ENCODE measurements around the gene WDR27. TPM values are rescaled to one million over a fixed set of nuclear protein-coding genes. Genes with fewer than 3 reads are reported as not detected.

The WDR27 gene
- total RNA-seq, 2 experiments from 2014 or later: 77.2 to 108 TPM

GRCh38 chr6:169657284-169657610, 44.6 kb downstream of the WDR27 start:
- ChIA-PET POLR2A (no interaction called here), CTCF (ENCODE audit: unreplicated experiment) (no interaction called here)
- TF ChIP-seq EZH2phosphoT487 (IDR thresholded peaks at IDR 0.05; ENCODE audit: borderline replicate concordance, low read depth, low read length): no peak
- TF ChIP-seq CTCF (conservative IDR thresholded peaks at IDR 0.05; ENCODE audit: low read length): no peak

GRCh38 chr6:169656546-169657283, 45.1 kb downstream of the WDR27 start:
- ChIA-PET CTCF (ENCODE audit: unreplicated experiment) (no interaction called here), POLR2A (no interaction called here)
- intact Hi-C loops (cut with micrococcal nuclease; ENCODE audit: unreplicated experiment): no loop called here
- no peaks in the 10 kb centered on the region for H3K9me3 ChIP-seq (ENCODE audit: low read length)
- H3K4me2 ChIP-seq (ENCODE audit: low read length): no peak overlapping the region
- peaks cover 72% of the 10 kb centered on the region for H3K36me3 ChIP-seq (ENCODE audit: insufficient read depth, low read length)
- no peaks in the 10 kb centered on the region for H3K79me2 ChIP-seq (ENCODE audit: insufficient read depth, low read depth, low read length)
- no peaks in the 10 kb centered on the region for H3K4me1 ChIP-seq (ENCODE audit: insufficient read depth, low read length, poor library complexity, severe bottlenecking)
- H4K20me1 ChIP-seq (ENCODE audit: insufficient read depth, low read length): no peaks in the 10 kb centered on the region
- no peak overlapping the region for H2AFZ ChIP-seq (ENCODE audit: low read length)
- TF ChIP-seq EZH2phosphoT487 (IDR thresholded peaks at IDR 0.05; ENCODE audit: borderline replicate concordance, low read depth, low read length) (no peak), CTCF (conservative IDR thresholded peaks at IDR 0.05; ENCODE audit: low read length) (no peak)
- no peak overlapping the region for H3K27ac ChIP-seq (ENCODE audit: low read depth, low read length, poor library complexity, severe bottlenecking)
- BruUV-seq (replicated peaks): no TSS peak
- DNase-seq (ENCODE audit: low spot score): no peak
- no peak overlapping the region for H3K4me3 ChIP-seq (ENCODE audit: low read depth, low read length, poor library complexity, severe bottlenecking)
- no peaks in the 10 kb centered on the region for H3K9me2 ChIP-seq (ENCODE audit: insufficient read depth, low read length)

More at GRCh38 chr6:169657284-169657610, 44.6 kb downstream of the WDR27 start:
- Histone ChIP-seq H4K20me1 (ENCODE audit: insufficient read depth, low read length) (no peaks in the 10 kb centered on the region), H3K9me3 (ENCODE audit: low read length) (no peaks in the 10 kb centered on the region), H3K79me2 (ENCODE audit: insufficient read depth, low read depth, low read length) (no peaks in the 10 kb centered on the region), H3K4me1 (ENCODE audit: insufficient read depth, low read length, poor library complexity, severe bottlenecking) (no peaks in the 10 kb centered on the region), H3K9me2 (ENCODE audit: insufficient read depth, low read length) (no peaks in the 10 kb centered on the region), H3K4me2 (ENCODE audit: low read length) (no peak overlapping the region), H2AFZ (ENCODE audit: low read length) (no peak overlapping the region), H3K4me3 (ENCODE audit: low read depth, low read length, poor library complexity, severe bottlenecking) (no peak overlapping the region), H3K27ac (ENCODE audit: low read depth, low read length, poor library complexity, severe bottlenecking) (no peak overlapping the region), H3K36me3 (ENCODE audit: insufficient read depth, low read length) (peaks cover 78% of the 10 kb centered on the region)
- intact Hi-C loops (cut with micrococcal nuclease; ENCODE audit: unreplicated experiment): no loop called here
- BruUV-seq (replicated peaks): no TSS peak
- DNase-seq (ENCODE audit: low spot score): no peak

GRCh38 chr6:169654598-169655391, 47.0 kb downstream of the WDR27 start:
- Histone ChIP-seq H3K36me3 (ENCODE audit: insufficient read depth, low read length) (peaks cover 66% of the 10 kb centered on the region), H2AFZ (ENCODE audit: low read length) (no peak overlapping the region; the same call in 1 of the 2 replicates), H3K27ac (ENCODE audit: low read depth, low read length, poor library complexity, severe bottlenecking) (no peak overlapping the region), H3K9me3 (ENCODE audit: low read length) (no peaks in the 10 kb centered on the region), H4K20me1 (ENCODE audit: insufficient read depth, low read length) (no peaks in the 10 kb centered on the region), H3K79me2 (ENCODE audit: insufficient read depth, low read depth, low read length) (no peaks in the 10 kb centered on the region), H3K4me1 (ENCODE audit: insufficient read depth, low read length, poor library complexity, severe bottlenecking) (no peaks in the 10 kb centered on the region), H3K4me3 (ENCODE audit: low read depth, low read length, poor library complexity, severe bottlenecking) (peak overlapping the region; percentile 51), H3K9me2 (ENCODE audit: insufficient read depth, low read length) (no peaks in the 10 kb centered on the region), H3K4me2 (ENCODE audit: low read length) (peak overlapping the region; percentile 40; the same call in 1 of the 2 replicates)
- peak; percentile 56 for DNase-seq (ENCODE audit: low spot score)
- TF ChIP-seq EZH2phosphoT487 (IDR thresholded peaks at IDR 0.05; ENCODE audit: borderline replicate concordance, low read depth, low read length) (no peak), CTCF (conservative IDR thresholded peaks at IDR 0.05; ENCODE audit: low read length) (no peak)
- BruUV-seq (replicated peaks): no TSS peak
- CTCF ChIA-PET (ENCODE audit: unreplicated experiment): no interaction called here
- POLR2A ChIA-PET: no interaction called here
- intact Hi-C loops (cut with micrococcal nuclease; ENCODE audit: unreplicated experiment): no loop called here
